ENCODE results near the gene MYBPC1.

GRCh38 chr12:101564912-101565311 is 29.9 kb upstream of the MYBPC1 start:
- no peak for TF ChIP-seq POLR2A (IDR thresholded peaks at IDR 0.05; ENCODE audit: extremely low read depth, insufficient read length)
- TF ChIP-seq MYC (IDR thresholded peaks at IDR 0.05; ENCODE audit: low read depth, low read length): no peak
